ENCODE data around the gene ITLN1.

- no peak for TF ChIP-seq CTCF (IDR thresholded peaks at IDR 0.05)
- no peak for TF ChIP-seq POLR2A (IDR thresholded peaks at IDR 0.05)
These were observed 40.3 kb downstream of the ITLN1 start for GRCh38 chr1:160844447-160845232.
